TTC549 (cell line): ENCODE measurements around the gene ZMAT5.

Experiments
- FAIRE-seq: peaks from 2 replicates; lab custom pipeline; 2012; peaks lifted over from hg19 to GRCh38; lab: Jason Lieb, UNC

Gene ZMAT5

DNA sequence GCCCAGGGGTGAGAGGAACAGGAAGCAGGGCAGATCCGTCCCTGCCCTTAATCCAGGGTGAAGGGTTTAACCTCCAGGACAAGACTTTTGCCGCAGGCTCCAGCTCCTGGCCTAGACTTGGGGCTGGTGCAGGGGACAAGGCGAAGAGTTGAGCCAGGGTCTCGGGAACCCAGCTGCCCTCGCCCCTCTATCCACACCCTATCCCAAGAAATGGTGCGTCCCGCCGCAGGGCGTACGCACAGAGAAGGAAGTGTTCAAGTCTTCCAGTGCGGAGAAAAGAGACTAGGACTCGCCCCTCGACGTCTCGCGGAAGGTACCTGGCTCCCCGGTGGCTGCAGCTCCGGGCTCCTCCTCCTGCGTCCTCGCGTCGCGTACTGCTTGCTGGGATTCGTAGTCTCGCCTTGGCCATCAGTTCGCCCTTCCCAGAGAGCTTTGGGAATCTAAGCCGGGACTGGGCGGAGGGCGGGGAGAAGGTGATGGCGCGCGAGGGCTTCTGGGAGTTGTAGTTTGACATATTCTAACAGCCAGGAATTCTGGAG is at the start of gene ZMAT5:
Gene ZMAT5 (minus strand): TSS at position 376 of the 539 bp plus-strand sequence. CDS start 18,463 bp downstream, outside the sequence.
- peak; percentile 22 for FAIRE-seq

GRCh38 chr22:29816539-29816938 is 49.7 kb upstream of the ZMAT5 start:
- FAIRE-seq: no peak

DNA sequence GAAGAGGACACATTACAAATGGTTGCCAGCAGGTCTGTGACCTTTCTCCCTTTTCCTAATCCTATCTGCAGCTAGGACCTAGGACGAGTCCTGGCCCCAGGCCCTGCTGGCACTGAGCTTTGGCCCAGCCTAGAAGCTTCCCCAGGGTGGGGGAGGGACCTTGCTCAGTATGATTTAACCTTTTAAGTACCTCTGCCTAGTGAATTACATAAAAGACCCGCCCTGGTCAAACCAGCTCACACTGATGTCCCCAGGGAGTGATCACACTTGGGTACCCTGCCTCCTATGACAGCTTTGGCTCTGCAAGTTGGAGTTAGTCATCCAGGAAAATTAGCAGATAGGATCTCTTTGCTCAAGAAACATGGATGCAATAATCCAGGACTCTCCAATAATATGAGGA is 49.3 kb upstream of the ZMAT5 start:
- FAIRE-seq: no peak

GRCh38 chr22:29815580-29815979 is 48.8 kb upstream of the ZMAT5 start:
- FAIRE-seq: no peak

- FAIRE-seq: no peak
Measured at GRCh38 chr22:29814003-29814402, 47.2 kb upstream of the ZMAT5 start.

DNA sequence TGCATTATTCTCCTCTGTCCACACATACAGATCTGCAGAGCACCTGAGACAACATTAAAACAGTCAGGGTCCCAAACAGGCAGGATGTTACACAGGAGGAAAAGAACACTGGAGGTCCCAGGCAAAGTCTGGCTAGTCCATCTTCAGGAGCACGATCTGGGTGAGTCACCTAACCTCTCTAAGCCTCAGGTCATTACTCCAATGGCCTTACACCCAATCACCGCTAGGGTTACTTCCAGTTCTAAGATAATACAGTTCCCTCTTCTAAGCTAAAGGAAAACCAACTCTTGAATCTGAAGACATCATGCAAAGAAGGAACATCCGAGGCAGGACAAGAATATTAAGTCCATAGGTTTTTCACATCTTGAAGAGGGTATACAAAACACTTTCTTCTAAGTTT is 46.8 kb upstream of the ZMAT5 start:
- no peak for FAIRE-seq

DNA sequence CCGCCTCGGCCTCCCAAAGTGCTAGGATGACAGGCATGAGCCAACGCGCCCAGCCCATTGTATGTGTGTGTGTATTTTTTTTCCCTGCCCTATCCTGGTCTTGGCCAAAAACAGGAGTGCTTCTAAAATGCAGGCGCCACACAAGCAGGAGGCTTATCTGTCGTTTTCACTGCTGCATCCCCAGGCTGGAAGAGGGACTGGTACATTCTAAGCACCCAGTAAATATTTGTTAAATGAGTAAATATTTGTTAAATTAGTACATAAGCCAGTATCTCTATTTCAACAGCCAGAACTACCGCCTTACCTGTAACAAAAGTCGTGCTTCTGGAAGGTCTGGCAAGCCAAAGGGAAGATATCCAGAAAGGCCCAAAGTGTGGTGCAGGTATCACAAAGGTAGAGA is 46.3 kb upstream of the ZMAT5 start:
- no peak for FAIRE-seq

DNA sequence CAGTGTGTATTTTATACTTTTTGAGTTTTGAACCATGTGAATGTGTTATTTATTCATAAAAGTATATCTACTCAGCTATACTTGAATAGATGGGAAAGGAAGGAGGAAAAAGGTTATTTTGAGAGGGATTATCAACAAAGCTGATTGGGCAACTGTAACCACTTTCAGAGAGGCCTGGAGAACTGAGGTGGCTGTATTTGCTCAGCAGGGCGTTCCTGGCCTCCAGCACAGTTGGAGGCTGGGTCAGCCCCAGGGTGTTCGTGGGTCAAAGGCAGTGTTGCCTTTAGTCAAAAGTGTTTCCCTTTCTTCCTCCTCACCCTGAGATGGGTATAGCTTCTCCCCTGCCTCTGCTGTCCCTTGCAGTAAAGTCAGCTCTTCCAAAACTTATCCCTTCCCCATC is 44.6 kb upstream of the ZMAT5 start:
- FAIRE-seq: no peak

DNA sequence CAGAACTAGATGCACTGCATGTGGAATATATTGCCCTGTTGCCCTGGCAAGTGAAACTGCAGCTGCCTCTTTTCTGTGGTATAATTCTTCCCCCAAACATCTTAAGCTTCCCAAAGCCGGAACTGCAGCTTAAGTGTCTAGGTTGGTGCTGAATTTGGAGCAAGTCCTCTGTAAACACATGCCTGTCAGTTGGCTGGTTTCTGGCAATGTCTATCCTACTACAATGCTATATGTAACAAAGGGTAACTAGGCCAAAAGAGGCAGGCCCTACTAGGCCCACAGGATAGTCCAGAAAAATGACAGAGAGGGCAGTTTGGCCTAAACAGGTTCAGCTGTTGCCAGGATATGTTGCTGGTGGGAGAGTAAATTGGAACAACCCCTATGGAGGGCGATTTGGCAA is 43.4 kb upstream of the ZMAT5 start:
- FAIRE-seq: no peak

- no peak for FAIRE-seq
Measured at GRCh38 chr22:29806196-29806595, 39.4 kb upstream of the ZMAT5 start.

DNA sequence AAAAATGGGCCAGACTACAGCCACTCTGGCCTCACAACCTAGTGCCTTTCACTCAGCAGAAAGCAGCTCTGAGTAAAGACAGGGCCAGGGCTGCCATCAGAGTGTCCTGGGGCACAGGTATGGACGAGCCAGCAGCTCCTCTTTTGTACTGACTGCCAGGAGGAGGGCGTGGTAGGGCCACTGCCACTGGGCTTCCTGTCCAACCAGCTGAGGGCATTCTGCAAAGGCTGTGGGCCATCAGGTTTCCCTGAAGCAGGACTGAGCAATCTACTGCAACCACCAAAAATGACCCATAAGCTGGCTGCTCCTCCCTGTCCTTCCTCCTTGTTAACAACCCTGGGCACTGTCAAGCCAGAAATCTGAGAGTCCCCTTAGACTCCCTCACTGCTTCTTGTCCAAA is 38.2 kb upstream of the ZMAT5 start:
- FAIRE-seq: no peak

DNA sequence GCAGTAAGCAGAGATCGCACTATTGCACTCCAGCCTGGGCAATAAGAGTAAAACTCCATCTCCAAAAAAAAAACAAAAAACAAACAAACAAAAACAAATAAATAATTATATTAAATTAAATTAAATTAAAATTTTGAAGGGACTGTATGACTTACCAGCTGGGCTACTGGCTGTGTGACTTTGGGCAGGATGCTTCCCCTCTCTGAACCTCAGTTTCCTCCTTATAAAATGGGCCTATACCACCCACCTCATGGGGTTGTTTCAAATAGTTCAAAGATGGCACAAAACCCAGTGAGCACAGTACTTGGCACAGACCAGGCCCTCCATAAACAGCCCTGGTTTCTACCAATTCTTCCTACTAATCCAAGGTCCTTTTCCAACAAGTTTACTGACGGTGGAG is 36.4 kb upstream of the ZMAT5 start:
- no peak for FAIRE-seq

DNA sequence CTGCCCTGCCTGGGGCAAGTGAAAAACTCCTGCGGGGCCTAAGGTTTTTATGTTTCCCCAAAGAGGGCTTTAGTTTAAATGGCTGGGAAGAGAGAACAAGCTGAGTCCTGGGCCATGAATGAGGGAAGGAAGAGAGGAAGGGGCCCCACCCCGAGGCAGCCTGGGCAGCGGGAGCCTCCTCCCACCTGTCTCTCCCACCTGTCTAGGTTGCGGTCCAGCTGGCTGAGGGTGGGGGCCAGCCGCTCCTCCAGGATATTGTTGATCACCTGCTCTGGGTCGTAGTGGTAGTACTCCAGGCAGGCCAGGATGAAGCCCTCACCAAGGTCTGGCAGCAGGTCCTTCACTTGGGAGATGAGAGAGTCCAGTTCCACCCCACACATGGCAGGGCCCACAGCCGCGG is 35.0 kb upstream of the ZMAT5 start:
- FAIRE-seq: no peak

DNA sequence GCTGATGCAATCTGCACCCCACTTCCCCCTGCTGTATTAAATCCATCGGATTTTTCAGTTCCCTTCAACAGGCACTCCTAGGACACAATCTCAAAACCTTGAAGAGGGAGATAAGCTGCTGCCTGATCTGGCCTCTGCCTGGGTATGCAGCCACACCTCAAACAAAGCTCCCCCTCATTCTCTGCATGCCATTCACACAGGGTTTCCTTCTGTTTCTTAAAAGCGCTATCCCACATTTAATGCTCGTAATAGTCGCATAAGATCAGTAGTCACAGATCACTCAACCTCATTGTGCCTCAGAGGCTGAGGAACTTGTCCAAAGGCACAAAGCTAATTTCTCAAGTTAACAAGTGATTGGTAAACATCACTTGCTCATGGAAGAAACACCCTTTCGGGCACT is 34.3 kb upstream of the ZMAT5 start:
- no peak for FAIRE-seq

DNA sequence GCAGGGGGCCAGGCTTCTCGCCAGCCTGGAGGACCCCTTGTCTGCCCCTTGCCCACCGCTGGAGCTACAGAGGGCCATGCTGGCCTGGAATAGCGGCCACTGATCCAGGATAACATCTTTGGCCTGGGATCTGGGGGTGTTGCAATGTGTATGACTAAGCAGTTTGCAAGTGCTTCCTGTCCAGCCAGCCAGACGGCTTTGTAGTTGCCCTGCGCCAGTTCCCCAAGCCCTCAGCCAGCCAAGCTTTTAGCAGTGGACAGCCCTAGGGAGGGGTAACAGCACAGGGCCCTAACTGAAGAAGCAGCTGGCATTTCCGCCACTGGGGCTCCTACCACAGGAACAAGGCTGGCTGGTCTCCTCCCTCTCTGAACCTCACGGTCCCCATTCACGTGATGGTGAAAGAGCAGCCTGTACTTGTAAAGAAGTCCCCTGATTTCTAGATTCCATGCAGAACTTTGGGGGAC is 32.4 kb upstream of the ZMAT5 start:
- no peak for FAIRE-seq

DNA sequence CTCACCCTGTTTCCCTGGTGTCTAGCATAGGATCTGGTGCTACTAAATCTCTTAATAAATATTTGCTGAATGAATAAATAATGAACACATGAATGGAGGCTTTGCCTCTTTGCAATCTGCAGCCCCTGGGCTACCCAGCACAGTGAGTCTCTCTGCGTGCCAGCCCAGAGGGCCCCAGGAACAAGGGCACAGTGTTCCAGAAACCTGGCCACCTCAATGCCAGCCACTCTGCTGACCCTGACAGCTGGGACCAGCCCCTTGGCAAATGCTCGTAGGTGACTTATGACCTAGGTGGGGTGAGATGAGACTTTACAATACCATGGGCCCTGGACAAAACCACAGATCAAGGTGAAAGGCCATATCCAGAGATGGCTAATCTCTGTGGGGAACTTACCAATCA is 32.0 kb upstream of the ZMAT5 start:
- no peak for FAIRE-seq

DNA sequence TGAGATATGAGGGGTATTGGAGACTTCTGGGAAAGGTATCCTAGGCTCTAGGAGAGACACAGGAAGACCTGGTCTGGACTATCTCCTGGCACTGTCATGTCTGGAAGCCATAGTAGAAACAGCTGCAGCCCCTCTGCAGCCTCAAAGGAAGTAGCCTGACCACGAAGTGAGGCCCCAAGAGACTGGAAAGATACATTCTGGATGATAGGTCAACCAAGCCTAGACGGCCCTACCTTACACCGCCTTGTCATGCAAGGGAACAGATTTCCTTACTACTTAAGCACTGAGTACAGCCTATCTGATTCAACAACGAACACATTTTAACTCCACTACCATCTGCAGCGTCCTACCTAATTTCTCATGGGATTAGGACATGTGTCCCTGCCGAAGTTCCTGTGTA is 31.5 kb upstream of the ZMAT5 start:
- no peak for FAIRE-seq

DNA sequence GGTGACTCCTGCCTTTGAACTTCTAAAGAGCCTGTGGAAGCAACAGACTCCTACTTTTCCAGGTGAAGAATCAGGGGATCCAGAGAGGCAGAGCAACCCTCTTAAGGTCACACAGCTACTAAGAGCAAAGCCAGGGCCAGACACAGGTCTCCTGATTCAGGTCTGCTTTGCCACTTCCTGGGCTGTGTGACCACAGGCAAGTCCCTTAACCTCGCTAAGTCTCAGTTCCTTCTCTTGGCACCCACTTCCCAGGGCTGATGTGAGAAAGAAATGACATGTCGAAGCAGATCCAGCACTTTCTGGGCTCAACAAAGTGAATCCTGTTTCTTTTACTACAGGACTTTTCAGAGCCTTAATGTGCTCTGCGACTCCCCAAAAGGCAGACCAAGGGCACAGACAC is 30.5 kb upstream of the ZMAT5 start:
- FAIRE-seq: no peak

DNA sequence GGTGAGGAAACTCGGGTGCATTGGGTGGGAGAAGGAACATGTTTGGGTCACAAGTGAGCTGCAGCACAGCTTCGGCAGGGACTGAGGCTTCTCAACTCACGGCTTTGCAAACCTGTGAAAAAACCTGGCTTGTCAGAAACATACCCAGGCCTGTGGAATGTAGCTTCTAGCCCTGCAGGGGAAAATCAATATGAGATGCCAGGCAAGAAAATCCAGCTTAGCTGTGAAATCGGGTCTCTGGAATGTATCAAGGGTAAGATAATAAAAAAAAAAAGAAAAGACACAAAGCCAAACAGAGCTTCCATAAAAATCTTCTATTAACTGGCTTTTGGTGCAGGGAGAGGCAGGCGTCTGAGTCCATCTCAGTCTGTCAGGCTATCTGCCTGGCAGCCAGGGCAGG is 28.9 kb upstream of the ZMAT5 start:
- FAIRE-seq: no peak

DNA sequence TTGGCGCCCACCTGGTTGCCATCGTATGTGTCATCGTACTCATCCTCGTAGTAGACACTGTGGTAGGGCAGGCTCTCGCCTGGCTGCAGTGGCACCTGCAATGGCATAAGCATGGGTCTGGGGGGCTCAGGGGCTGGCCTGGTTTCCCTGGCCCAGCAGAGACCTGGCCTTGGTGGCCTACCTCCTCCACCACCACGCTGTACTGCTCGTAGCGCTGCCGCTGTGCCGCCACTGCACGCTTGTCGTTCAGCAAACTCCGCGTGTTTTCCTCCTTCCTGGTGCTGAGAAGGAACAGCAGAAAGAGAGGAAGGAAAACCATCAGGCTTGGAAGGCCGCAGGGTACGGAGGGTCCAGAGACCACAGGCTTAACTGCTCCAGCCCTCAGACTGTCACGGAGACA is 26.6 kb upstream of the ZMAT5 start:
- FAIRE-seq: no peak

DNA sequence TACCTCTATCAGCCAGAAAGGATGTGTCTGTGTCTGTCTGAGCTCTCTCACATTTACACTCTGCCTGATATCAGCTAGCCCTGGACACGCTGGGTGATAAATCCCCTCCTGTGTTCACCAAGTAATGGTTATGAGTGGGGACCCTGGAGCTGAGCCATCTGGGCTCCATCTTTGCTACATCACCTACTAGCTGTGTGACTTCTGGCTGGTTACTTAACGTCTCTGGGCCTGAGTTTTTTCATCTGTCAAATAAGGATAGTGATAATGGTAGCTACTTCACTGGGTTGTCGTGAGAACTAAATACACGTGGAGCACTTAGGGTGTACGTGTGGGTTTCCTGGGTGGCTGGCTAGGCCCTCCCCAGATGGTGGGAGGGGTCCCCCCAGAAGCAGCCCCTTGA is 23.3 kb upstream of the ZMAT5 start:
- no peak for FAIRE-seq

DNA sequence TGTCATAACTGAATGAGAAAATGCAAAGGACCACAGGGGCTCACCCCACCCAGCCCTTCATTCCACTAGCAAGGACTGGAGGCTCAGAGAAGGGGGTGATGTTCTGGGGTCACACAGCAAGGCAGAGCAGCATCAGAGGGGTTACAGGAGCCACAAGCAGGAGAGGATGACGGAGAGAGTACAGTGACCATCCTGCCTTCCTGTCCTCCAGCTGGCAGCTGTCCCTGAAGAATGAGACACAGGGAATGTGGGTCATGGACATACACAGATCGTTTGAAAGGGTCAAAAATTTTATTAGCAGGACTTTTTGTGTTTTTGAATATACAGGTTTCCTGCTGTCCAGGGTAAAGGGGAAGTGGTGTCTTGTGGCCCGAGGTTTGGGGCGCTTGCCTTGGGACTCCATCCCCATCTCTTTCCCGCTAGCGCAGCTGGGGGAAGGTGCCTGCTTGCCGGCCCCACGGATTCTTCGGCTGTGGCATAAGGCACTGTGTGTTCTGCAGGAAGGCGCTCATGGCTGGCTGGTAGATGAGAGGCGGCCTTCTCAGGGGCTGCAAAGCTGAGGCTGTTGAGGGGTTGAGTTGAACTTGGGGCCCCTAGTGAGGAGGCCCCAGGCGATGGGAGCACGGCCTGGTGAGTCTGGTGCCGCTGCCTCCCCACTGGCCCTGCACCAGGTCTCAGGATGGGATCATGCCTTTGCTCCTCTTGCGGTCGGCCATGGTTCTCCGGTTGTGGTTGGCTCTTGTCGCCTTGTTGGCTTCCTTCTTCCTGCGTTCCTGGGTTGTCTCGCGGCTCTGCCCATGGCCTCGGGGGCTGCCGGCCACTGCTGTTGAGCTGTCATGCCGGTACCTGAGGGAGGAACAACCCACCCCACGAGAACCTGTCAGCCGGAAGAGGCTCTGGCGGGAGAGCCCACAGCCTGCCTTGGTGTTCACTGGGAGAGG is 21.8 kb upstream of the ZMAT5 start:
- no peak for FAIRE-seq

- FAIRE-seq: no peak
Measured at GRCh38 chr22:29787371-29787980, 20.7 kb upstream of the ZMAT5 start.

GRCh38 chr22:29786031-29786430 is 19.2 kb upstream of the ZMAT5 start:
- no peak for FAIRE-seq
